Keratinocyte (primary cell): ENCODE measurements around the gene ZNF784.

Source experiments
- CTCF ChIP-seq, 3 experiments: IDR thresholded peaks in 1 of 3; conservative IDR thresholded peaks in 1 of 3; optimal IDR thresholded peaks in 1 of 3; 2 replicates in 2 of 3; 3 replicates in 1 of 3; pipeline versions ENCODE3 to v1.5.1; 2011; ENCODE audit warnings: low read length in 3 of 3, mild to moderate bottlenecking in 3 of 3, moderate library complexity in 2 of 3, control low read depth in 1 of 3, inconsistent platforms in 1 of 3; ENCODE audit not compliant: insufficient read depth in 2 of 3; ENCODE audit errors: extremely low read depth in 1 of 3
- EZH2 ChIP-seq: IDR thresholded peaks from one replicate; pipeline ENCODE4 v1.6.1; 2012; ENCODE audit warnings: inconsistent platforms, mild to moderate bottlenecking, low read length, moderate library complexity

- TF ChIP-seq CTCF (optimal IDR thresholded peaks at IDR 0.05 in 1 of 3, IDR thresholded peaks at IDR 0.05 in 1 of 3, conservative IDR thresholded peaks at IDR 0.05 in 1 of 3; ENCODE audit: extremely low read depth in 1 of 3, insufficient read depth in 2 of 3, low read length in 3 of 3), result no peak
- TF ChIP-seq EZH2, result no peak
Measured at GRCh38 chr19:55660991-55661390, 36.6 kb upstream of the ZNF784 start.
